H1 (cell line): ENCODE results near the gene RASSF4. TPM values are rescaled to one million over a fixed set of nuclear protein-coding genes. Genes with fewer than 3 reads are reported as not detected.

Source experiments
- CTCF ChIA-PET: fragments of 300-600 bp; sonication (Branson Sonifier 250); formaldehyde crosslinking; loops from one replicate; lab custom pipeline; 2021; ENCODE audit not compliant: partially characterized antibody; lab: Charles Lee
- POLR2A ChIA-PET: fragments of 300-600 bp; sonication (Branson Sonifier 250); formaldehyde crosslinking; loops from one replicate; lab custom pipeline; 2021; ENCODE audit warnings: inconsistent platforms; ENCODE audit not compliant: partially characterized antibody; lab: Charles Lee
- DNase-seq, 2 experiments: peaks; one replicate each; pipeline versions ENCODE4 v3.0.0 to v3.0.0-alpha.2; 2010 to 2022; ENCODE audit warnings: low spot score in 2 of 2, low read depth in 1 of 2, mixed read lengths in 1 of 2
- FAIRE-seq: peaks from 2 replicates; lab custom pipeline; 2011; peaks lifted over from hg19 to GRCh38; lab: Jason Lieb, UNC
- H2AFZ ChIP-seq: 2 replicates; pipeline ENCODE4 v1.8.1; 2012; ENCODE audit warnings: low read length, inconsistent platforms
- H2AK5ac ChIP-seq: 2 replicates; pipeline ENCODE4 v1.6.1; 2013; ENCODE audit warnings: low read depth, low read length
- H2BK120ac ChIP-seq: replicated peaks from 2 replicates; pipeline ENCODE3; 2013; ENCODE audit warnings: low read depth, low read length, inconsistent platforms
- H2BK12ac ChIP-seq: 2 replicates; pipeline ENCODE4 v1.6.1; 2013; ENCODE audit warnings: low read depth, low read length
- H2BK15ac ChIP-seq: 2 replicates; pipeline ENCODE4 v1.6.1; 2013; ENCODE audit warnings: low read length
- H2BK20ac ChIP-seq: 2 replicates; pipeline ENCODE4 v1.6.1; 2013; ENCODE audit warnings: low read length
- H2BK5ac ChIP-seq: 2 replicates; pipeline ENCODE4 v1.6.1; 2013; ENCODE audit warnings: low read depth, low read length
- H3K14ac ChIP-seq: 2 replicates; pipeline ENCODE4 v1.6.1; 2013; ENCODE audit warnings: inconsistent platforms; ENCODE audit not compliant: insufficient read length
- H3K18ac ChIP-seq: 2 replicates; pipeline ENCODE4 v1.6.1; 2013; ENCODE audit warnings: low read length; ENCODE audit errors: extremely low read depth
- H3K23ac ChIP-seq: 2 replicates; pipeline ENCODE4 v1.6.1; 2013; ENCODE audit warnings: inconsistent platforms; ENCODE audit not compliant: insufficient read length
- H3K23me2 ChIP-seq: 2 replicates; pipeline ENCODE4 v1.6.1; 2013; ENCODE audit warnings: low read depth, low read length
- H3K27ac ChIP-seq: 2 replicates; pipeline ENCODE4 v1.6.1; 2011; ENCODE audit warnings: low read depth, low read length, inconsistent platforms
- H3K27me3 ChIP-seq, 4 experiments: replicated peaks in 1 of 4; 1 replicate in 1 of 4; 2 replicates in 3 of 4; pipeline versions ENCODE4 v1.6.1 to v1.8.1; 2011 to 2013; ENCODE audit warnings: low read length in 3 of 4, mild to moderate bottlenecking in 3 of 4, inconsistent platforms in 2 of 4, mixed read lengths in 2 of 4, moderate library complexity in 1 of 4; ENCODE audit not compliant: control insufficient read depth in 3 of 4, insufficient read depth in 3 of 4; ENCODE audit errors: extremely low read depth in 1 of 4
- H3K36me3 ChIP-seq, 4 experiments: 2 replicates each; pipeline versions ENCODE4 v1.6.1 to v1.8.1; 2011 to 2013; ENCODE audit warnings: mild to moderate bottlenecking in 4 of 4, low read length in 3 of 4, moderate library complexity in 2 of 4, control low read depth in 1 of 4, inconsistent platforms in 1 of 4; ENCODE audit not compliant: insufficient read depth in 4 of 4, control insufficient read depth in 2 of 4
- H3K4ac ChIP-seq: replicated peaks from 2 replicates; pipeline ENCODE3; 2013; ENCODE audit warnings: low read length, low read depth, mixed read lengths, inconsistent platforms; ENCODE audit not compliant: insufficient read length
- H3K4me1 ChIP-seq, 4 experiments: replicated peaks in 1 of 4; 1 replicate in 1 of 4; 2 replicates in 3 of 4; pipeline versions ENCODE4 v1.6.1 to v1.8.1; 2011 to 2013; ENCODE audit warnings: low read length in 3 of 4, inconsistent platforms in 2 of 4, mixed read lengths in 1 of 4; ENCODE audit not compliant: insufficient read depth in 4 of 4, control insufficient read depth in 3 of 4
- H3K4me2 ChIP-seq, 2 experiments: 2 replicates each; pipeline versions ENCODE4 v1.6.1 to v1.8.1; 2011 to 2013; ENCODE audit warnings: low read depth in 2 of 2, low read length in 2 of 2, control low read depth in 1 of 2, inconsistent platforms in 1 of 2, mild to moderate bottlenecking in 1 of 2; ENCODE audit not compliant: insufficient read depth in 1 of 2
- H3K4me3 ChIP-seq, 4 experiments: fragments of 200-600, 300-600 bp in 1 of 4; sonication (generic), shearing (Covaris generic), sonication (Bioruptor Twin) in 1 of 4; 2 replicates each; pipeline versions ENCODE4 v1.5.1 to v1.8.1; 2011 to 2016; ENCODE audit warnings: low read length in 4 of 4, low read depth in 3 of 4, control low read depth in 2 of 4, inconsistent platforms in 2 of 4, mild to moderate bottlenecking in 2 of 4, mixed read lengths in 1 of 4, moderate library complexity in 1 of 4; ENCODE audit not compliant: insufficient read depth in 2 of 4; ENCODE audit errors: extremely low read depth in 1 of 4
- H3K56ac ChIP-seq: replicated peaks from 2 replicates; pipeline ENCODE3; 2013; ENCODE audit warnings: low read depth, mild to moderate bottlenecking, mixed read lengths, low read length, inconsistent platforms; ENCODE audit not compliant: insufficient read length
- H3K79me1 ChIP-seq: 2 replicates; pipeline ENCODE4 v1.6.1; 2013; ENCODE audit warnings: low read depth, low read length, control low read depth
- H3K79me2 ChIP-seq, 2 experiments: 2 replicates each; pipeline versions ENCODE4 v1.6.1 to v1.8.1; 2012 to 2013; ENCODE audit warnings: low read length in 2 of 2, mild to moderate bottlenecking in 2 of 2, inconsistent platforms in 1 of 2; ENCODE audit not compliant: insufficient read depth in 2 of 2, control insufficient read depth in 1 of 2
- H3K9ac ChIP-seq, 4 experiments: replicated peaks in 1 of 4; 1 replicate in 1 of 4; 2 replicates in 3 of 4; pipeline versions ENCODE4 v1.6.1 to v1.8.1; 2011 to 2013; ENCODE audit warnings: low read depth in 3 of 4, low read length in 3 of 4, control low read depth in 2 of 4, mild to moderate bottlenecking in 2 of 4, moderate library complexity in 2 of 4, inconsistent platforms in 1 of 4; ENCODE audit errors: extremely low read depth in 1 of 4
- H3K9me3 ChIP-seq, 2 experiments: 2 replicates each; pipeline versions ENCODE4 v1.6.1 to v1.8.1; 2012 to 2013; ENCODE audit warnings: mild to moderate bottlenecking in 2 of 2, moderate library complexity in 2 of 2, control low read depth in 1 of 2, inconsistent platforms in 1 of 2, low read depth in 1 of 2, low read length in 1 of 2, mixed read lengths in 1 of 2; ENCODE audit not compliant: insufficient read depth in 2 of 2
- H4K20me1 ChIP-seq, 2 experiments: replicated peaks in 1 of 2; 2 replicates each; pipeline versions ENCODE3 to v1.8.1; 2011 to 2013; ENCODE audit warnings: inconsistent platforms in 2 of 2, low read length in 2 of 2, mild to moderate bottlenecking in 1 of 2; ENCODE audit not compliant: insufficient read depth in 2 of 2, control insufficient read depth in 1 of 2
- H4K5ac ChIP-seq: 2 replicates; pipeline ENCODE4 v1.6.1; 2013; ENCODE audit warnings: low read length, low read depth, mixed read lengths, inconsistent platforms; ENCODE audit not compliant: insufficient read length
- H4K8ac ChIP-seq: 2 replicates; pipeline ENCODE4 v1.8.0; 2013; ENCODE audit warnings: mild to moderate bottlenecking, moderate library complexity, low read length, inconsistent platforms; ENCODE audit not compliant: insufficient read depth; ENCODE audit errors: extremely low read depth
- H4K91ac ChIP-seq: replicated peaks from 2 replicates; pipeline ENCODE3; 2013; ENCODE audit warnings: low read length, mixed read lengths, inconsistent platforms; ENCODE audit not compliant: insufficient read length
- GTF2F1 ChIP-seq: IDR thresholded peaks from 2 replicates; pipeline ENCODE4 v1.6.1; 2012; ENCODE audit warnings: low read depth, low read length, improper control_type of control experiment, borderline replicate concordance
- WGBS, 2 experiments: shearing (Covaris generic) in 1 of 2; methylation state at CpG; one replicate each; pipeline versions ENCODE4 v1.1.6 to v1.1.7; 2013 to 2015; ENCODE audit warnings: low lambda C conversion rate in 2 of 2, mixed read lengths in 2 of 2, inconsistent platforms in 1 of 2, low coverage in 1 of 2, missing lambda C conversion rate in 1 of 2; ENCODE audit not compliant: insufficient replicate concordance in 2 of 2, insufficient coverage in 1 of 2, insufficient read length in 1 of 2; ENCODE audit errors: extremely low coverage in 1 of 2, missing lambda C conversion rate in 1 of 2; 5-methylcytosine and 5-hydroxymethylcytosine counted together
- polyA plus RNA-seq, 7 experiments: library from polyadenylated mRNA; depleted of rRNA in 3 of 7; stranded (reverse) in 5 of 7; unstranded in 2 of 7; fragments of >200 nt in 5 of 7; fragments of 200-250 nt in 2 of 7; gene quantifications; 1 replicate in 5 of 7; 2 replicates in 1 of 7; 4 replicates in 1 of 7; pipeline versions ENCODE4 v1.2.1 to v1.2.3, GENCODE V29; 2011 to 2013; ENCODE audit warnings: missing spikeins in 2 of 7, mixed read lengths in 2 of 7
- total RNA-seq: library from RNA; stranded (reverse); fragmentation: NEBNext Ultra II Directional; extraction: Animal tissue kit (Norgen Biotek cat#: 25700); gene quantifications from 2 replicates; pipeline ENCODE4 v1.2.1, GENCODE V29; 2021

Gene RASSF4
- total and polyA plus RNA-seq, 2 of the 8 experiments (the other 6 are each of a cell fraction or from before 2014, with no cell fraction given), result 14.3 to 14.5 TPM

DNA sequence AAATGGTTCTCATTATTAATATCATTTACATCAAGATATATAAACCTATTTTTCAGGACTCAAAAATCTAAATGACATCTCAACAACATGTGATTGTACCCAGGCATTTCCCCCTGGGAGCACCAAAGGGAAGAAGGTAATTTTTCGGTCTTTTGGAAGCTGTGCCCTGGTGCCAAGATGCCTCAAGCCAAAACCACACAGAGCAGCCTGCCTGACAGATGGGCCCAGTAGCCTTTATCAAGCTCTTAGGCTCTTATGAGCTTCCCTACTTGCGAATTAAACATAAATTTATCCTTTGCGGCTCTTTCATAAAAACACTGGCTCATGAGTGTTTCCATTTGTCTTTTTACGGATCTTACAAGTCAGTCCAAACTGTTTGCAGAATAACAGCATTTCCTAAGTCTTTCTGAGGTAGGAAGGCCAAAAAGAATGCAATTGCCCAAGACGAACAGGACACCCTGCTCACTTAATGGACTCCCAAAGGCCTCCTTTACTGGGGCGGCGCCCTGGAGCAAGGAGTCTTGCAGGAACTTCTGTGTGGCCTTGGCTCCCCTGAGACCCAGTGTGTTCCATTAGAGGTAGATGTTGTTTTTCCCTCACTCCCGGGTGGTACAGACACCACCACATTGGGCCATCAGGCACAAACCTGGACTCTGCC is 4.1 kb upstream of the RASSF4 start:
- Histone ChIP-seq H3K27ac (no peak overlapping the region), H3K9me3 (no peaks in the 10 kb centered on the region), H2BK12ac (no peak overlapping the region), H3K56ac (no peak overlapping the region), H4K20me1 (no peaks in the 10 kb centered on the region), H4K8ac (no peak overlapping the region), H3K9ac (no peak overlapping the region; a peak in 1 of 7 replicates), H3K27me3 (peaks cover 0 to 6% (median 3%) of the 10 kb centered on the region in 4 experiments; a peak in 4 of 7 replicates), H2AK5ac (no peak overlapping the region), H3K4me2 (no peak overlapping the region), H3K14ac (no peak overlapping the region), H3K79me2 (no peaks in the 10 kb centered on the region), H2BK20ac (no peak overlapping the region), H2BK5ac (no peak overlapping the region), H3K4me3 (no peak overlapping the region), H4K5ac (no peak overlapping the region), H3K4me1 (peaks cover 1 to 16% (median 6%) of the 10 kb centered on the region in 4 experiments; a peak in 6 of 7 replicates), H3K4ac (no peak overlapping the region), H3K18ac (no peak overlapping the region), H2AFZ (no peak overlapping the region), H3K36me3 (no peaks in the 10 kb centered on the region), H3K79me1 (no peaks in the 10 kb centered on the region), H3K23me2 (peaks cover 8% of the 10 kb centered on the region), H2BK15ac (no peak overlapping the region), H2BK120ac (no peak overlapping the region), H3K23ac (no peak overlapping the region), H4K91ac (no peak overlapping the region)
- POLR2A ChIA-PET, result no interaction called here
- WGBS, 2 experiments, result 84% methylated on average over 8 of the region's 8 CpGs; no CpG with 5 or more reads in 1 of the 2 experiments
- CTCF ChIA-PET, result interaction anchor here (0.6 to 13.4 kb wide), 4 partner anchors 9 to 41 kb away, joined by 5 to 143 read pairs (median 7); no protein-coding TSS in a partner anchor
- TF ChIP-seq GTF2F1, result no peak
- DNase-seq (peak in 1 of 2 experiments; percentile 34), FAIRE-seq (no peak)
